Suprapubic skin (tissue), 4 donors: ENCODE measurements around the gene TPK1. TPM values are rescaled to one million over a fixed set of nuclear protein-coding genes. Genes with fewer than 3 reads are reported as not detected.

Experiments used
- DNase-seq, 2 donors: peaks; one replicate each; pipeline ENCODE4 v3.0.0-alpha.2; 2019; ENCODE audit warnings: low spot score in 2 of 2
- H3K27ac ChIP-seq: fragments of 200-600 bp; sonication (generic); one replicate; pipeline ENCODE4 v1.5.1; 2019
- H3K27me3 ChIP-seq: fragments of 200-600 bp; sonication (generic); one replicate; pipeline ENCODE4 v1.5.1; 2019
- H3K36me3 ChIP-seq: fragments of 200-600 bp; sonication (generic); one replicate; pipeline ENCODE4 v1.5.1; 2019
- H3K4me1 ChIP-seq: fragments of 200-600 bp; sonication (generic); one replicate; pipeline ENCODE4 v1.5.1; 2019
- H3K4me3 ChIP-seq: fragments of 200-600 bp; sonication (generic); one replicate; pipeline ENCODE4 v1.5.1; 2019; ENCODE audit warnings: mild to moderate bottlenecking
- H3K9me3 ChIP-seq: fragments of 200-600 bp; sonication (generic); one replicate; pipeline ENCODE4 v1.5.1; 2019
- CTCF ChIP-seq, 2 donors: fragments of 200-600 bp in 1 of 2; fragments of 450-650 bp in 1 of 2; sonication (generic) in 1 of 2; IDR thresholded peaks; one replicate each; pipeline ENCODE4 v1.5.1; 2016 to 2019; ENCODE audit warnings: antibody characterized with exemption in 2 of 2, mild to moderate bottlenecking in 1 of 2, moderate library complexity in 1 of 2
- EP300 ChIP-seq: sonication (generic); formaldehyde crosslinking; IDR thresholded peaks from one replicate; pipeline ENCODE4 v1.6.1; 2017; ENCODE audit warnings: antibody characterized with exemption
- POLR2A ChIP-seq, 2 donors: fragments of 450-650 bp; IDR thresholded peaks; one replicate each; pipeline ENCODE4 v1.6.1; 2017; ENCODE audit warnings: antibody characterized with exemption in 2 of 2, mild to moderate bottlenecking in 2 of 2, moderate library complexity in 2 of 2
- POLR2AphosphoS5 ChIP-seq, 3 donors: sonication (generic); formaldehyde crosslinking; IDR thresholded peaks; one replicate each; pipeline ENCODE4 v1.6.1; 2017; ENCODE audit warnings: antibody characterized with exemption in 3 of 3
- WGBS: methylation state at CpG from one replicate; pipeline ENCODE4 v1.1.5; 2018; 5-methylcytosine and 5-hydroxymethylcytosine counted together
- total RNA-seq, 4 donors: library from RNA; depleted of rRNA; stranded (reverse); fragments of >200 nt; gene quantifications; one replicate each; pipeline ENCODE4 v1.1.0, GENCODE V29; 2016

TPK1 gene
- total RNA-seq, 4 donors from 2014 or later: 1.4 to 3.9 (median 2.8) TPM

GRCh38 chr7:144404946-144405345 lies 430.9 kb downstream of the TPK1 start:
- 82% methylated on average over 4 of the region's 4 CpGs for WGBS
- peaks cover 28% of the 10 kb centered on the region for H3K4me1 ChIP-seq
- H3K4me3 ChIP-seq: no peak overlapping the region
- H3K27me3 ChIP-seq: no peaks in the 10 kb centered on the region
- H3K27ac ChIP-seq: no peak overlapping the region
- no peaks in the 10 kb centered on the region for H3K9me3 ChIP-seq
- DNase-seq: no peak
- TF ChIP-seq EP300 (no peak), POLR2A (IDR thresholded peaks at IDR 0.05) (no peak), POLR2AphosphoS5 (IDR thresholded peaks at IDR 0.05) (no peak), CTCF (IDR thresholded peaks at IDR 0.05) (no peak)
- no peaks in the 10 kb centered on the region for H3K36me3 ChIP-seq

GRCh38 chr7:144403649-144404061 lies 432.2 kb downstream of the TPK1 start, which contains the start of gene NOBOX:
TSS of gene NOBOX (minus strand) at chr7:144403693.
- H3K27ac ChIP-seq: no peak within 1 kb of the TSS
- no CpG with 5 or more reads among the region's 39 CpGs for WGBS
- no peaks in the 10 kb centered on the region for H3K9me3 ChIP-seq
- no peak for DNase-seq
- peaks cover 20% of the 10 kb centered on the region for H3K4me1 ChIP-seq
- no peak within 1 kb of the TSS for H3K4me3 ChIP-seq
- TF ChIP-seq CTCF (IDR thresholded peaks at IDR 0.05): no peak
- TF ChIP-seq EP300: no peak
- TF ChIP-seq POLR2A (IDR thresholded peaks at IDR 0.05): no peak
- TF ChIP-seq POLR2AphosphoS5 (IDR thresholded peaks at IDR 0.05): no peak
- H3K27me3 ChIP-seq: no peaks in the 10 kb centered on the region
- H3K36me3 ChIP-seq: no peaks in the 10 kb centered on the region

GRCh38 chr7:144403102-144403501 lies 432.8 kb downstream of the TPK1 start:
- Histone ChIP-seq H3K4me1 (peaks cover 16% of the 10 kb centered on the region), H3K27me3 (no peaks in the 10 kb centered on the region), H3K27ac (no peak overlapping the region), H3K4me3 (no peak overlapping the region), H3K9me3 (no peaks in the 10 kb centered on the region), H3K36me3 (no peaks in the 10 kb centered on the region)
- peak in 1 of 2 donors; percentile 45 for DNase-seq
- 95% methylated on average over 6 of the region's 11 CpGs for WGBS
- no peak for TF ChIP-seq CTCF (IDR thresholded peaks at IDR 0.05)
- no peak for TF ChIP-seq POLR2A (IDR thresholded peaks at IDR 0.05)
- no peak for TF ChIP-seq POLR2AphosphoS5 (IDR thresholded peaks at IDR 0.05)
- TF ChIP-seq EP300: no peak
